IPS-11a (cell line): Measurements from ENCODE around the gene DVL1.
"Not testable (repeated sequence)": the region's sequence is repeated elsewhere in the genome, so short reads cannot be mapped to it uniquely, and the experiment has no call there.

Experiments
- H3K4me3 ChIP-seq: one replicate; pipeline ENCODE4 v1.5.1; 2013; ENCODE audit warnings: low read depth, low read length, control low read depth

The DVL1 gene

DNA sequence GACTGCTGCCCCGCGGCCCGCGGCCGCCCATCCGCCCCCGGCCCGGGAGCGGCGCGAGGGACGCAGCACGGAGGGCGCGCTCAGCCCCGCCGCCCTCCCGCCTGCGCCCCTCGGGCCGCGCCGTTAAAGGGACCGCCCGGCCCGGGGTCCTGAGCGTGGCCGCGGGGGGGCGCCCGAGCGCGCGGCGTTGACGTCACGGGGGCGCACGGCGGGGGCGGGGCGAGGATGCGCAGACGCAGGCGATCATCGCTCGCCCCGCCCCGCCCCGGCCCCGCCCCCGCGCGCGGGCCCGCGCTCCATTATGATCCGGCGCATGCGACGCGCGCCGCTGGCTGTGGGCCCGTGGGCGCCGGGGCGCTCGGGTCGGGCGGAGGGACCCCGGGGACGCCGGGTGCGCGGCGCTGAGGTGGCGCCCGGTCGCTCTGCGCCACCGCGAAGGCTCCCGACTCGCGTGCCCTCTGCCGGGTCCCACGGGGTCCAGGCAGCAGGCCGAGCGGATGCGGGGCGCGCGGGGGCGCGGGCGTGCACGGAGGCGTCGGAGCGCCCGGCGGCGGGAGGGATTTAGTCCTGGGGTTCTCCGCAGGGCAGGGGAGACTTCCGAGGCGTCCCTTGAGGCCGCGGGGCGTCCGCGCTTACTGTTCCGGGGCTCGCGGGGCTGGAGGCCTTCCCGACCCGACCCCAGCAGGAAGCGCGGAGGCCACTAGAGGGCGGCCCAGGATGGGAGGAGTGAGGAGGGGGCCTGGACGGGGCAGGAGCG, at the start of gene DVL1:
Gene DVL1, minus strand, starts transcription at position 163 of the 757 bp plus-strand sequence. CDS start 353 bp downstream, outside the sequence.
- peak within 1 kb of the TSS; percentile 77 for H3K4me3 ChIP-seq

- peak overlapping the region; percentile 94 for H3K4me3 ChIP-seq
These were observed 49.5 kb upstream of the DVL1 start for GRCh38 chr1:1398677-1399186.

DNA sequence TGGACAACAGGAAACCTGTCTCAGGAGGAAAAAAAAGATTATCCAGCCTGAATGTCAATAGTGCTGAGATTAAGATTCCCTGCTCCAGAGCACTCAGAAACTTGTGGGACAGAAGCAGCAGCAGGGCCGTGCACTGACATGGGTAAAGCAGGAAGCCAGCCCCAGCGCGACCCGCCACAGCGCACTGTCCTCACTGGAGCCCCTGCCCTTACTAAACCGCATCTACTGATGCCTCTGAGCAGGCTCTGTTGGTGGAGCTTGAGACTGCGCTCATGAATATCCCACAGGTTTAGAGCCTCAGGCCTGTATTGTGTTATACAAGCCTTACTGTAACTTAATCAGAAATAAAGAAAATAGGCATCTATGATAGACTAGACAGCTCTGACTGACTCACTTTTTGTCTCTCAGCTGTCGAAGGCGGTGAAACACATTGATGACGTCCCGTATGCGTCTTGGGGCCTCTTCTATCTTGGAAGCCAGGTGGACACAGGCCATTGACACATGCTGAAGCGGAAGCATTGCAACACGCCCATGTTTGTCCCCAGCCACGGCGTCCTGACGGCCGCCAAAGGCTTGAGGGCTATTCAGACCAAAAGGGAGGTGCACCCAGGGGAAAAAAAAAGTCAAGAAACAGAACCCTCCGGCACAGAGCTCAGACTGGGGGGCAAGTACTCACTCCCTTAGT, 48.8 kb upstream of the DVL1 start:
- H3K4me3 ChIP-seq: peak overlapping the region; percentile 94

GRCh38 chr1:1395166-1395565, 45.9 kb upstream of the DVL1 start:
- no peak overlapping the region for H3K4me3 ChIP-seq

GRCh38 chr1:1394116-1394515, 44.9 kb upstream of the DVL1 start:
- no peak overlapping the region for H3K4me3 ChIP-seq

DNA sequence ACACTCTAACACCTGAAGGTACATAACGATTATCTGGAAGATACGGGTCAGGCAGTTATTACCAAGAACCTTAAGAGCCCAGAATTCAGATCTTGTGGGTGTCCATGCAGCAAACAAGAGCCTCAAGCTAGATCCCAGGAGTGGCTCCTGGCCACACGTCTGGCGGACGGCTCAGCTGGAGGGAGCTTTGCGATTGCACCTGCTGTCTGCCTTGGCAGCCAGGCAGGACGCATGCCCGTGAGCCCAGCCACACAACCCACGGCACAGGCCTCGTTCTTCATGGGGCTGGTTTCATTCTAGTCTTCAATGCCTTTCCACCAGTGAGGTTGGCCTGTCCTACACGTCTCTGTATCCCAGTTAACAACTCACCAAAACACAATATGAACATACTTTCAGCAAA, 44.2 kb upstream of the DVL1 start:
- no peak overlapping the region for H3K4me3 ChIP-seq

DNA sequence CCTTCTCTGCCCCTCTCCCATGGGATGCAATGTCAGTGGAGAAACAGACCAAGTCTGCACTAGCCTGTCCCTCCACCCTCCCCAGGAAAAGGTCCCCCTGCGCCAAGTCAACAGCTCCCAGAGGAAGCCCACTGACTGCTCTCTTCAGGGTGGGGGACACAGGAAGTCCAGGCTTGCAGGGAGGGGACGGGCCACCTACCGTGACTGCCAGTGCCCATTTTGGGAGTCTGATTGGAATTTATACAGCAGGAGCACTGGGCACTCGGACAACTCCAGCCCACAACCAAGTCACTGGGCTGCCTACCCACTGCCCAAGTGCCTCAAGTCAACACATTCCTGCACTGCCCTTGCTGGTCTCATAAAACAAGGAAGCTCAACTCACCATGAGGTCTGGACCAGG, 43.8 kb upstream of the DVL1 start:
- no peak overlapping the region for H3K4me3 ChIP-seq

DNA sequence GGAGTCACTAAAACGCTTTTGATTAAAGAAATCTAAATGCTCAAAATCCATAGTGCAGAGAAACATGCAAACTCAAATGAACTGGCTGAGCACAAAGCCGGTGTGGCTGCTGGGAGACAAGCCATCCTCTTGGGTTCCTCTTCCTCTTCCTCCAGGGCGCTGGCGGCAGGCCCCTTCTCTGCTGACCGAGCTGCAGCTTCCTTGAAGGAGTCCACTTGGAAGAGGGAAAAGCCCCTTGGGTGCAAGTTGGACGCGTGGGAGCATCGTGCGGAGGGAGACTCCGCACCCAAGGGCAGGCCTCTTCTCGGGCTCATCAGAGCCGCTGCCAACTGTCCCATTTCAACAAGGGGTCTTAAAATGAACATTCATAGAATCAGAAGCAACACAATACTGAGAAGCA, 42.0 kb upstream of the DVL1 start:
- H3K4me3 ChIP-seq: no peak overlapping the region

GRCh38 chr1:1390675-1391074, 41.5 kb upstream of the DVL1 start:
- H3K4me3 ChIP-seq: no peak overlapping the region

DNA sequence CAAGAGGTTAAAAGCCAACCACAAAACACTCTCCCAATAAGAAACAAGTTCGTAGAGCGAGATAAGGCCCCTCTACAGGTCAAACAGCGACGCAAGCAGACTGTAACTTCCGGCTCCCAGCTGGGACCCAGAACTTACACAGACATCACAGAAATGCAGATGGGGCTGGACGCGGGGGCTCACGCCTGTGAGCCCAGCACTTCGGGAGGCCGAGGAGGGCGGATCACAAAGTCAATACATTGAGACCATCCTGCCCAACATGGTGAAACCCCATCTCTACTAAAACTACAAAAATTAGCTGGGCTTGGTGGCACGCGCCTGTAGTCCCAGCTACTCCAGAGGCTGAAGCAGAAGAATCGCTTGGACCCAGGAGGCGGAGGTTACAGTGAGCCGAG, 38.9 kb upstream of the DVL1 start:
- no peak overlapping the region for H3K4me3 ChIP-seq

- no peak overlapping the region for H3K4me3 ChIP-seq
These were observed 38.2 kb upstream of the DVL1 start for GRCh38 chr1:1387098-1388077.

- H3K4me3 ChIP-seq: no peak overlapping the region
These were observed 36.7 kb upstream of the DVL1 start for GRCh38 chr1:1385931-1386330.

GRCh38 chr1:1385339-1385738, 36.1 kb upstream of the DVL1 start:
- H3K4me3 ChIP-seq: not testable (repeated sequence)

- H3K4me3 ChIP-seq: no peak overlapping the region
These were observed 32.1 kb upstream of the DVL1 start for GRCh38 chr1:1381294-1381693.

- H3K4me3 ChIP-seq: no peak overlapping the region
These were observed 31.6 kb upstream of the DVL1 start for GRCh38 chr1:1380860-1381259.

GRCh38 chr1:1377540-1378205, 28.5 kb upstream of the DVL1 start:
- no peak overlapping the region for H3K4me3 ChIP-seq

GRCh38 chr1:1376551-1377226, 27.5 kb upstream of the DVL1 start:
- H3K4me3 ChIP-seq: no peak overlapping the region

DNA sequence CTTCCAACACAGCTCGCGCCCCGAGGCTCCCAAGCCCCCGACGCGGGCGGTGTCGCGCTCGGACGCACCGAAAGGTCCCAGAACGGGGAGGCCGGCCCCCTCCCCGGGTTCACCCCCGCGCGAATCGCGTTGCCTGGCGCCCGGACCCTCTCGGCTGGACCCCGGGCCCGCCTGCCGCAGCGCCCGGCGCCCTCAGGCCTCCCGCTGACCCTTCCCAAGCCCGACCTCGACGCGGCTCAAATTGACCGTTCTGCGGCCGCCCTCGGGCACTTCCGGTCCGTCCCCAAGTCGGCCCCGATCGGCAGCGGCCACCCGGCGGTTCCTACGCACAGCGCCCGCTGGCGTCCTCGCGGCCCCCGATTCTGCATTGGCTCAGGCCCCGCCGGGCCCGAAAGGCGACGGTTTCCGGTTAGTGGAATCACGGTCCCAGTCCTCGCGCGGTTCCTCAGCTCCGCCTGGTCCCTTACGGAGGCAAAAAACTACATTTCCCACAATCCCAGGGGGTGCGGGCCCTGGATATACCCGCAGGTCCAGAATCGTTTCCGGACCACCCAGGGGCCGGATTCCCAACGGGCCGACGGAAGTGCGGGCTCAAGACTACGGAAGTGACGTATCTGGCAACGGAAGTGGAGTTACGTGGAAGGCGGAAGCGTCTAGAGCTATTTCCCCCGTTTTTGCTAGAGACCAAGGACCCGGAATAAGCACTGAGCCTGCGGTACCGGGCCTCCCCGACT, 25.9 kb upstream of the DVL1 start, which contains the start of gene AURKAIP1:
Gene AURKAIP1, minus strand, starts transcription at position 279 of the 734 bp plus-strand sequence. CDS start 451 bp downstream, outside the sequence.
- H3K4me3 ChIP-seq: peak within 1 kb of the TSS; percentile 87

DNA sequence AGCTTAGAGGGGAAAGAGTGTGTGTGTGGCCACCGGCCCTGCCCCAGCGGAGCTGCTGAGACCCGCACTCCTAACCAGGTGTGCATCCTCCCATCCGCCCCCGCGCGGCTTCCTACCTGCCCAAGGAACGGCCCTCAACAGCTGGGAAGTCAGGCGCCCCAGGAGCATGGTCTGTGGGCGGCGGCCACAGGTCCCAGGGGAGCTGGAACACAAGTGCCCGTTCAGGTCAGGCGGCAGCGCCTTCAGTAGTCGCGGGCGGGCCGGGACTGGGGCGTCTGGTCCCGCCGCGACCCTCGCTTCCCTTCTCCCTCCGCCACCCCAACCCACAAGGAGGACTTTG, 25.3 kb upstream of the DVL1 start:
- H3K4me3 ChIP-seq: peak overlapping the region; percentile 87
